ENCODE data around the gene ZNF593.

The ZNF593 gene

DNA sequence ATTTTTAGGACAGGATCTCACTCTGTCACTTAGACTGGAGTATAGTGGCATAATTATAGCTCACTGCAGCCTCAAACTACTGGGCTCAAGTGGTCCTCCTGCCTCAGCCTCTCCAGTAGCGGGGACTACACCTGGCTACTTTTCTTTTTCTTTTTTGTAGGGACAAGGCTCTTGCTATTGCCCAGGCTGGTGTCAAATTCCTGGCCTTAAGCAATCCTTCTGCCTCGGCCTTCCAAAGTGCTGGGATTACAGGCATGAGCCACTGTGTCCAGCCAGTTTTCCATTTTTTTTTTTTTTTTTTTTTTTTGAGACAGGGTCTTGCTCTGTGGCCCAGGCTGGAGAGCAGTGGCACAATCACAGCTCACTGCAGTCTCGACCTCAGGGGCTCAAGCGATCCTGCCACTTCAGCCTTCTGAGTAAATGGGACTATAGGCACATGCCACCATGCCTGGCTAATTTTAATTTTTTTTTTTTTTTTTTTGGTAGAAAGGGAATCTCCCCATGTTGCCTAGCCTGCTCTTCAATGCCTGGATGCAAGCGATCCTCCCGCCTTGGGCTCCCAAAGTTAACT is 43.7 kb downstream of the ZNF593 start:
- no peak for DNase-seq

DNA sequence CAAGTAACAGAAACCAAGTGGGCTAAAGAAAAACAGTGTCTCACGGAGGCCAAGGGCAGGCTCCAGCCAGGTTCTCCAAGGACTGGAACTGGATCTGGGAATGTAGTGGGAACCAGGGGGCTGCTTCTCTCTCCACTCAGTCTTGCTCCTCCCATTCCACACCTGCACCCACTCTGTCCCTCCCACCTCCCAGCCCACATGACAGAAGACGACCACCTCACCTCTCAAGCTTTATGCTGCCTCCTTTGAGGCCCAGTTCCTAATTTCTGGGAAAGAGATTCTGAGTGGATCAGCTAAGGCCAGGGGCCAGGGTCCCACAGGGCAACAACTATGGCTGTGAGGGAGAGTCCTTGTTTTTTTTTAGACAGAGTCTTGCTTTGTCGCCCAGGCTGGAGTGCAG is 45.5 kb downstream of the ZNF593 start:
- DNase-seq: no peak

DNA sequence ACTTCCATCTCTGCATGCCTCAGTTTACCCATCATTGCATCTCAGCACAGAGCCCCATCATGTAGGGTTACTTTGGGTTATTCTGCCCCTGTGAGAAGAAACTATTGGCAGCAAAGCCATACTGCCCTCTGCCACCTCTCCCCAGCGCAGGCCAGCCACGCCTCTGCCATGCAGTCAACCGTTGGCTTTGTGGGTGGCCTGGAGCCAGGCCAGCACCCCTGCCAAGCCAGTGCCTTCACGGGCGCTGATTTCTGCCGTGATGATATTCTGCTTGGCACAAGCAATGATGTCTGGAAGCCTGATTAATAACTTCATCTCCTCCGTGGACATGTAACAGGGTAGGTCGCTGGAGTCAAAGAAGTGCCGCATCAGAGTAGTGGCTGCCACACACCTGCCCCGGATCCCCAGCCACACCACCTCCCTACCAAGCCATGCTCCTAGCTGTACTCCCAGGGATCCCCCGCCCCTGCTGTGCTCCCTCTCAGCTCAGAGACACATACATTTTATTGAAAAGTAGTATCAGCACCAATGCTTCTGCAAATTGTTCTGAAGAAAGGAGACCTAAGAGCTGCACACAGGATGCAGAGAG is 49.3 kb downstream of the ZNF593 start:
- DNase-seq: no peak

All from NCI-H774 (cell line).